ENCODE measurements around the gene C6orf136.

C6orf136 gene

GRCh38 chr6:30646450-30647241, at the start of gene C6orf136:
TSS of gene C6orf136 (plus strand) at chr6:30647133. CDS start at chr6:30647232, 99 bp downstream.
- ATAC-seq = peak; percentile 72 to 75

DNA sequence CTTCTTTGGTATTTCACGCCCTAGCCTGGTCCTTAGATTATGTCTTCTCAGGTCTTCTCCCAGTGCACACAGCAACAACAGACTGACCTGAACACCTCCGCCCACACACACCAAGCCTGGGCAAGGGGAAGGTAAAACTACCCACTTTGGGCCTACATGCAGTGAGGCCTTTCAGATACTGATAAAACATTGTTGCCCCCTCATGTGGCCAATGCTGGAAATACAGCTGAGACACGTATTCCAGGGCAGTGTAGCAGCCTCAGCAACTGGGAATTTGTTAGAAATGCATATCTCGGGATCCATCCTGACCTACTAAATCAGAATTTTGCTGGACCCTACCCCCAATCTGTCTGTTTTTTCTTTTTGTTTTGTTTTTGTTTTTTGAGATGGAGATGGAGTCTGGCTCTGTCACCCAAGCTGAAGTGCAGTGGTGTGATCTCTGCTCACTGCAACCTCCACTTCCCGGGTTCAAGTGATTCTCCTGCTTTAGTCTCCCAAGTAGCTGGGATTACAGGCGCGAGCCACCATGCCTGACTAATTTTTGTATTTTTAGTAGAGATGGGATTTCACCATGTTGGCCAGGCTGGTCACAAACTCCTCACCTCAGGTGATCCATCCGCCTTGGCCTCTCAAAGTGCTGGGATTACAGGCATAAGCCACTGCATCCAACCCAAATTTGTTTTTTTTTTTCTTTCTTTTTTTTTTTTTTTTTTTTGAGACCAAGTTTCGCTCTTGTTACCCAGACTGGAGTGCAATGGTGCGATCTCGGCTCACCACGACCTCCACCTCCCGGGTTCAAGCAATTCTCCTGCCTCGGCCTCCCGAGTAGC, 49.4 kb upstream of the C6orf136 start:
- peak; percentile 76 to 81 for ATAC-seq

- ATAC-seq = no peak
Observed at GRCh38 chr6:30598912-30599624, 47.9 kb upstream of the C6orf136 start.

DNA sequence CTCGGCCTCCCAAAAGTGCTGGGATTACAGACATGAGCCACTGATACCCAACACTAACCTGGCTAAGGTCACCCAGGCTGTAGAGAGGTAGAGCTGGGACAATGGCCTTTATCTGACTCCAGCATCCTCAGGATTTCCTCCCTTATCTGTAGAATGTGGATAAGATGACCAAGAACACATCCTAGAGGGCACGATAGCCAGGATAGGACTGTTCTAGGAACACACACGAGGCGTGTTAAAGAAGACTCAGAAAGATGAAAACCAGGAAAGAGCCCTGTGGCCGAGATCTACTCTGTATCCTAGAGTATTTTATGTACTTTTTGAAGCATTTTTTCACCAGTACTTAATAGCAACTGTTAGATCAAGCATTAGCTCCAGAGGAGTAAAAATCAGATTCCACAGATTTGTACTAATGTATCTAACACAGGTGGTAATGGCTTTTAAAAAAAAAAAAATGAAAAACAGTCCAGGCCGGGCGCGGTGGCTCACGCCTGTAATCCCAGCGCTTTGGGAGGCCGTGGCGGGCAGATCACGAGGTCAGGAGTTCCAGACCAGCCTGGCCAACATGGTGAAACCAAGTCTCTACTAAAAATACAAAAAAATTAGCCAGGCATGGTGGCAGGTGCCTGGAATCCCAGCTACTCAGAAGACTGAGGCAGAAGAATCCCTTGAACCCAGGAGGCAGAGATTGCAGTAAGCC, 47.2 kb upstream of the C6orf136 start:
- ATAC-seq = no peak

DNA sequence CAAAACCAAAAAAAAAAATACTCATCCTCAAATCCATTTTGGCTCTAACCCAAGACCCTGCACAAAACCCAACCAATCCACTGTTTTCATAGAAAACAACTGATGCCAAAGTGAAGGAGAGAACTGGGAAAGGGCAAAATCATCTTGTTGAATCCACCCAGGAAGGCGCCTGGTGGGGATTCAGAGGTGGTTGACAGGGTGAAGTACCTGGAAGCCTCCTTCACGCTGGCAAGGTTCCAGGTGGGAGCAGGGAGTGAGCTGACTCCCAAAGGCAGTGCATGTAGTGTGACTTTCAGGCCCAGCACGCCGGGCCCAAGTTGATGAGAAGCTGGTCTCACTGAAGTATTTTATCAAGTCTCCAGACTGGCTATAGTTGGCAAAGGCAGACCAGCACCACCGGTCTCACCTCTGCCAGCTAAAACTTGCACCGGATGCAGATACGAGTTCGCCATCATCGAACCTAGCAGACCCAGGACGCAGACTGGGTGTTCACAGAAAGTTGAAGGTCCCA, 46.4 kb upstream of the C6orf136 start:
- ATAC-seq = no peak

- no peak for ATAC-seq
Observed at GRCh38 chr6:30601436-30601814, 45.5 kb upstream of the C6orf136 start.

DNA sequence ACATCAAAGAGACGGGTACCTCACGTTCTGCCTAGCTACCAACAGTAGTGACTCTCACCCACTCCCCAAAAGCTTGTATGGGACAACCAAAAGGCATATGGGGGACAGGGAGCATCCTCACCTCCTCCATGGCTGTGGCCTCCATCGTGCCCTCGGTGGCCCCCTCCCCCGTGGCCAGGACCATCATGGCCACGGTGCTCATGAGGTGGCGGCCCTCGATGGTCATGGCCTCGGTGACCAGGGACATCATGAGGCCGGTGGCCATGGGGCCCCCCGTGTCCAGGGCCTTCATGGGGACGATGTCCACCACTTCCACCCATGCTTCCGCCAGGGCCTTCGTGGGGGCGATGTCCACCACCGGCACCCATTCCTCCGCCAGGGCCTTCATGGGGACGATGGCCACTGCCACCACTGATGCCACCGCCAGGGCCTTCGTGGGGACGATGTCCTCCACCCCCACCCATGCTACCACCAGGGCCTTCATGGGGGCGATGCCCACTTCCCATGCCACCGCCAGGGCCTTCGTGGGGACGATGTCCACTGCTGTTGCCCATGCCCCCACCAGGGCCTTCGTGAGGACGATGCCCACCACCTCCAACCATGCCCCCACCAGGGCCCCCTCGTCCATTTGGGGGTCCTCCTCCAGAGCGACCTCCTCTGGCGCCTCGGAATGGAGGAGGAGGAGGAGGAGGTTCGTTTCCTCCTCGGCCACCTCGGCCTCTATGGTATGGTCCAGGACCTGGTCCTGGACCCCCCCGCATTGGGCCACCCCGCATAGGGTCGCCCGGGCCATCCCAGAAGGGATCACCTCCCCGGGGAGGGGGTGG, 44.9 kb upstream of the C6orf136 start:
- no peak for ATAC-seq

DNA sequence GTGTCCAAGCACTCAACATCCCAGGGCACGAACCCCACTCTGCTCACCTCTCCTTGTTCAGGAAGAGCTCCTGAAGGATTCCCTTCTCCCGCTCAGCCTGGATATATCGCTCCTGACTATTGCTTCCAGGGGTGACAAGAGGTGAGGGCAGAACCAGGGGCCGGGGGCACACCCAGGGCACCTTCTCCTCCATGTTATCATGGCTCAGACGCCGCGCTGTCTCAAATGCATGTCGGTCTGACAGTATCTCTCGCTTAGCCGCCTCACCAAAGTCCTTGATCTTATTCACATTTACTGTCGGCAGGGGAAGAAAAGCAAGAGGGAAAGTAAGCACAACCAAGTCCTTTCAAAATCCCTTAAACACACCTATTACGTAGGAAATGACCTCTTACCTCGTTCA, 43.0 kb upstream of the C6orf136 start:
- no peak for ATAC-seq

- ATAC-seq = no peak
Observed at GRCh38 chr6:30610065-30610464, 36.9 kb upstream of the C6orf136 start.

- no peak for ATAC-seq
Observed at GRCh38 chr6:30611150-30611855, 35.6 kb upstream of the C6orf136 start.

GRCh38 chr6:30611856-30612194, 35.1 kb upstream of the C6orf136 start:
- no peak for ATAC-seq

DNA sequence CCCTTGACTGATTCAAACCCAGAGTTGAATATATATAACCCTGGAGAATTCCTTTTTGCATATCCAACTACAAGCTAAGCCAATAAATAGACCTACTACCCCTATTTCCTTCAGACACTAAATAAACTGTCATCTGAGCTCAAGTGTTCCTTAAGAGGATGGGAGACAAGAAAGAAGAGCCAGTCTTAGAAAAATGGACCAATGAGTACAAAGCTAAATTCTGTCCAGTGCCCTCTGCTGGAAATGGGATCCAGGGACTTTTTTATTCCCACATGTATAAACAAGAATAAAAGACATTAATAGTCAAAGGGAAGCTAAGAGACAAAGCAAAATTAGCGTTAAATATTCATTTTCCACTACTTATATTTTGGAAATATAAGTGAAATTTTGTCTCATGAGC, 34.7 kb upstream of the C6orf136 start:
- no peak for ATAC-seq

DNA sequence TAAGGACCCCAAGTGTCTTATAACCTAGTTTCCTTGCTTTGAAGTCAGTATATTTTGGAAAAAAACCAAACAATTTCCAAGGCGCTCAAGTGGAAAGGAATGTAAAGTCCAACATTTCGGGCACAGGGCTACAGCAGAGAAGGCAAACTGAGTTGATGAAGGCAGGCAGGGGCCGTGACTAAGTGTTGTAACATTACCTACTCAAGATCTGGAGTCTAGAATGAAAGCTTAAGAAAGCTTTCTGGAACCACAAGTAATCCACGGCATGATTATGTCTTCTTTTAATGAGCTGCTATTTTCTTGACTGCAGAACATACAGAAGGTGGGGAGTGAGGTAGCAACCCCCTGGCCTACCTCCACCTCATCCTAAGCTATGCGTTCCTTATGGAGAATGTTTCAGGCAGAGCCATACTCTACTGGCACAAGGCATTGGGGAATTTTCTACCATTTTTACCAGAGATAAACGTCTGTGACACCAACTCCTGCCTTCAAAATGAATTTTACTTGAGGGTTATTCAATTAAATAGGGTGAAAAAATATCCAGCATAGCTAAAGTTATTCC, 34.2 kb upstream of the C6orf136 start:
- ATAC-seq = no peak

- ATAC-seq = peak in 1 of 2 donors; percentile 4
Observed at GRCh38 chr6:30613251-30614043, 33.5 kb upstream of the C6orf136 start.

- ATAC-seq = no peak
Observed at GRCh38 chr6:30614044-30614842, 32.7 kb upstream of the C6orf136 start.

DNA sequence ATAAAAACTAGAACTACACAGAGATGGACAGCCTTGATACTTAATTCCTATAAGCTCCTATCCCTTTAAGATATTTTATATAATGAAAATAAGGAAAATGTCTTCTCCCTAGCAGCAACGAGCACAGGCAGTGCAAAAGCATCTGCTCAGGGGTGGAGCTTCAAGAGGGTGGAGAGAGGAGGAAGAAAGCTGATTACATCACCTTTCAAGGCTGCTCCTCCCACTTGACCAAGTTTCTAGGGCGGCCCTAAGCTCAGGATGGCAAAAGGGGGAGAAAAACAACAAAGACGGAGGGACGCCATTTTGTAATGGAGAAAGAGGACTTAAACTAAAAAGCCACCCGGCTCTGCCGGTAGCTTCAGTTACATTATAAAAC, 32.1 kb upstream of the C6orf136 start:
- peak; percentile 59 to 63 for ATAC-seq

- no peak for ATAC-seq
Observed at GRCh38 chr6:30615219-30615957, 31.5 kb upstream of the C6orf136 start.
